Measurements from ENCODE around the gene DHX32. TPM values are rescaled to one million over a fixed set of nuclear protein-coding genes. Genes with fewer than 3 reads are reported as not detected.

The DHX32 gene
- polyA plus RNA-seq, 1 of the 3 experiments (the other 2 are of a cell fraction), result 16.8 TPM

GRCh38 chr10:125878957-125879835 is 1.9 kb downstream of the DHX32 start:
- no peak for DNase-seq
- CTCF ChIA-PET, result interaction anchor here (0.5 to 1.8 kb wide), 4 partner anchors 10 to 998 kb away, joined by 3 to 6 read pairs (median 4); no protein-coding TSS in a partner anchor
- TF ChIP-seq YY1 (IDR thresholded peaks at IDR 0.05; ENCODE audit: low read depth) (no peak), RXRA (IDR thresholded peaks at IDR 0.05; ENCODE audit: borderline replicate concordance, low read depth) (no peak), MAX (IDR thresholded peaks at IDR 0.05; ENCODE audit: low read depth) (no peak), TAF1 (IDR thresholded peaks at IDR 0.05; ENCODE audit: borderline replicate concordance, low read depth, low read length) (no peak), TCF12 (IDR thresholded peaks at IDR 0.05) (no peak), USF1 (IDR thresholded peaks at IDR 0.05; ENCODE audit: borderline replicate concordance, low read depth) (no peak), GATA2 (CRISPR knock-in tag; IDR thresholded peaks at IDR 0.05) (no peak), JUND (IDR thresholded peaks at IDR 0.05) (peak; percentile 68), REST (IDR thresholded peaks at IDR 0.05; ENCODE audit: low read depth, low read length) (no peak), EP300 (IDR thresholded peaks at IDR 0.05; ENCODE audit: borderline replicate concordance in 1 of 2, low read depth in 1 of 2, low read length in 1 of 2) (peak in 1 of 2 experiments; percentile 14; a peak in 1 of 4 replicates), CTCF (IDR thresholded peaks at IDR 0.05) (no peak), SMC3 (IDR thresholded peaks at IDR 0.05; ENCODE audit: low read depth, low read length) (no peak), GABPA (IDR thresholded peaks at IDR 0.05; ENCODE audit: low read depth) (no peak), EZH2phosphoT487 (IDR thresholded peaks at IDR 0.05; ENCODE audit: borderline replicate concordance, low read depth) (no peak), FOSL2 (IDR thresholded peaks at IDR 0.05; ENCODE audit: borderline replicate concordance, low read depth) (peak; percentile 79), POLR2AphosphoS5 (IDR thresholded peaks at IDR 0.05; ENCODE audit: low read depth, low read length) (no peak), MXI1 (IDR thresholded peaks at IDR 0.05; ENCODE audit: low read depth, low read length) (no peak), SIN3A (IDR thresholded peaks at IDR 0.05; ENCODE audit: borderline replicate concordance, low read depth, low read length) (no peak), FOXJ3 (CRISPR knock-in tag; IDR thresholded peaks at IDR 0.05) (no peak)
- TF ChIP-seq, protein P1, sequence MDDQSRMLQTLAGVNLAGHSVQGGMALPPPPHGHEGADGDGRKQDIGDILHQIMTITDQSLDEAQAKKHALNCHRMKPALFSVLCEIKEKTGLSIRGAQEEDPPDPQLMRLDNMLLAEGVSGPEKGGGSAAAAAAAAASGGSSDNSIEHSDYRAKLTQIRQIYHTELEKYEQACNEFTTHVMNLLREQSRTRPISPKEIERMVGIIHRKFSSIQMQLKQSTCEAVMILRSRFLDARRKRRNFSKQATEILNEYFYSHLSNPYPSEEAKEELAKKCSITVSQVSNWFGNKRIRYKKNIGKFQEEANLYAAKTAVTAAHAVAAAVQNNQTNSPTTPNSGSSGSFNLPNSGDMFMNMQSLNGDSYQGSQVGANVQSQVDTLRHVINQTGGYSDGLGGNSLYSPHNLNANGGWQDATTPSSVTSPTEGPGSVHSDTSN (IDR thresholded peaks at IDR 0.05), result no peak
- TF ChIP-seq, protein P2, sequence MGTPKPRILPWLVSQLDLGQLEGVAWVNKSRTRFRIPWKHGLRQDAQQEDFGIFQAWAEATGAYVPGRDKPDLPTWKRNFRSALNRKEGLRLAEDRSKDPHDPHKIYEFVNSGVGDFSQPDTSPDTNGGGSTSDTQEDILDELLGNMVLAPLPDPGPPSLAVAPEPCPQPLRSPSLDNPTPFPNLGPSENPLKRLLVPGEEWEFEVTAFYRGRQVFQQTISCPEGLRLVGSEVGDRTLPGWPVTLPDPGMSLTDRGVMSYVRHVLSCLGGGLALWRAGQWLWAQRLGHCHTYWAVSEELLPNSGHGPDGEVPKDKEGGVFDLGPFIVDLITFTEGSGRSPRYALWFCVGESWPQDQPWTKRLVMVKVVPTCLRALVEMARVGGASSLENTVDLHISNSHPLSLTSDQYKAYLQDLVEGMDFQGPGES (IDR thresholded peaks at IDR 0.05; ENCODE audit: low read depth, low read length), result no peak
- TF ChIP-seq, protein P3, sequence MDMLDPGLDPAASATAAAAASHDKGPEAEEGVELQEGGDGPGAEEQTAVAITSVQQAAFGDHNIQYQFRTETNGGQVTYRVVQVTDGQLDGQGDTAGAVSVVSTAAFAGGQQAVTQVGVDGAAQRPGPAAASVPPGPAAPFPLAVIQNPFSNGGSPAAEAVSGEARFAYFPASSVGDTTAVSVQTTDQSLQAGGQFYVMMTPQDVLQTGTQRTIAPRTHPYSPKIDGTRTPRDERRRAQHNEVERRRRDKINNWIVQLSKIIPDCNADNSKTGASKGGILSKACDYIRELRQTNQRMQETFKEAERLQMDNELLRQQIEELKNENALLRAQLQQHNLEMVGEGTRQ (IDR thresholded peaks at IDR 0.05; ENCODE audit: borderline replicate concordance, low read depth, low read length), result no peak

More at GRCh38 chr10:125878957-125879835, 1.9 kb downstream of the DHX32 start:
- POLR2A ChIA-PET, result no interaction called here
- Histone ChIP-seq H3K4me1 (ENCODE audit: control insufficient read depth in 1 of 2, insufficient read depth in 2 of 2, low read depth in 1 of 2, low read length in 1 of 2) (0 out of 4 replicates have a peak, but pooled peaks cover 0 to 5% of the 10 kb centered on the region in 2 experiments), H3K4me3 (ENCODE audit: low read depth in 2 of 2, low read length in 1 of 2) (no peak overlapping the region), H3K9me2 (no peaks in the 10 kb centered on the region), H3K79me2 (ENCODE audit: insufficient read depth) (peaks cover 6% of the 10 kb centered on the region), H4K20me1 (ENCODE audit: insufficient read depth) (no peaks in the 10 kb centered on the region), H3K27me3 (ENCODE audit: insufficient read depth) (no peaks in the 10 kb centered on the region), H3F3A (replicated peaks; ENCODE audit: insufficient read depth) (peaks cover 23% of the 10 kb centered on the region), H3K4me2 (peak overlapping the region; percentile 25; the same call in 1 of the 2 replicates), H2AFZ (ENCODE audit: low read depth) (no peak overlapping the region), H3K36me3 (replicated peaks in 1 of 2; ENCODE audit: control insufficient read depth in 1 of 2, insufficient read depth in 2 of 2, low read length in 1 of 2) (peaks cover 27 to 56% of the 10 kb centered on the region in 2 experiments), H3K9me3 (peaks cover 15% of the 10 kb centered on the region; the same call in 1 of the 2 replicates), H3K27ac (ENCODE audit: low read depth in 2 of 2, low read length in 1 of 2) (peak overlapping the region in 1 of 2 experiments; percentile 77; a peak in 2 of 4 replicates), H3K9ac (no peak overlapping the region)
- 69% methylated on average over 11 of the region's 11 CpGs for WGBS (ENCODE audit: low lambda C conversion rate)
